Uterus (tissue), 2 donors: Measurements from ENCODE around the gene FCHO2.

ENCODE experiments used
- CTCF ChIP-seq, 4 experiments: fragments of 200-600 bp in 2 of 4; fragments of 450-650 bp in 2 of 4; sonication (generic) in 2 of 4; IDR thresholded peaks; one replicate each; pipeline ENCODE4 v1.5.1; 2016 to 2019; ENCODE audit warnings: antibody characterized with exemption in 4 of 4, mild to moderate bottlenecking in 2 of 4, moderate library complexity in 1 of 4
- POLR2A ChIP-seq, 2 donors: fragments of 450-650 bp; IDR thresholded peaks; one replicate each; pipeline ENCODE4 v1.6.1; 2016; ENCODE audit warnings: antibody characterized with exemption in 2 of 2, mild to moderate bottlenecking in 1 of 2, moderate library complexity in 1 of 2

GRCh38 chr5:73019766-73020165, 63.9 kb downstream of the FCHO2 start:
- TF ChIP-seq CTCF (IDR thresholded peaks at IDR 0.05) (no peak), POLR2A (IDR thresholded peaks at IDR 0.05) (no peak)
